Liver (tissue), 9 donors: ENCODE measurements around the gene SNX5. TPM values are rescaled to one million over a fixed set of nuclear protein-coding genes. Genes with fewer than 3 reads are reported as not detected.

Experiments
- DNase-seq: peaks from one replicate; pipeline ENCODE4 v3.0.0-alpha.2; 2017; ENCODE audit warnings: low spot score
- H3K27ac ChIP-seq, 2 donors: one replicate each; pipeline ENCODE4 v1.7.0; 2013; ENCODE audit warnings: inconsistent platforms in 2 of 2, low read length in 2 of 2, control low read depth in 1 of 2, low read depth in 1 of 2, mild to moderate bottlenecking in 1 of 2
- H3K27me3 ChIP-seq, 4 donors: one replicate each; pipeline versions ENCODE4 v1.6.1 to v1.7.0; 2013; ENCODE audit warnings: low read length in 3 of 4, inconsistent platforms in 1 of 4, mild to moderate bottlenecking in 1 of 4, moderate library complexity in 1 of 4; ENCODE audit not compliant: control insufficient read depth in 4 of 4, insufficient read depth in 4 of 4
- H3K36me3 ChIP-seq, 4 donors: one replicate each; pipeline versions ENCODE4 v1.6.1 to v1.7.0; 2013; ENCODE audit warnings: low read length in 3 of 4, mild to moderate bottlenecking in 3 of 4, low read depth in 1 of 4, moderate library complexity in 1 of 4; ENCODE audit not compliant: control insufficient read depth in 4 of 4, insufficient read depth in 3 of 4
- H3K4me1 ChIP-seq, 4 donors: one replicate each; pipeline versions ENCODE4 v1.6.1 to v1.7.0; 2013; ENCODE audit warnings: low read length in 3 of 4, mild to moderate bottlenecking in 3 of 4, moderate library complexity in 1 of 4; ENCODE audit not compliant: control insufficient read depth in 4 of 4, insufficient read depth in 4 of 4
- H3K4me3 ChIP-seq, 3 donors: one replicate each; pipeline versions ENCODE4 v1.6.1 to v1.7.0; 2013; ENCODE audit warnings: low read length in 3 of 3, control low read depth in 1 of 3, low read depth in 1 of 3, mild to moderate bottlenecking in 1 of 3
- H3K9ac ChIP-seq, 2 donors: one replicate each; pipeline ENCODE4 v1.7.0; 2013; ENCODE audit warnings: low read length in 2 of 2, mild to moderate bottlenecking in 2 of 2, moderate library complexity in 2 of 2, control low read depth in 1 of 2, low read depth in 1 of 2
- H3K9me3 ChIP-seq, 4 donors: one replicate each; pipeline versions ENCODE4 v1.6.1 to v1.7.0; 2013; ENCODE audit warnings: low read length in 3 of 4; ENCODE audit not compliant: control insufficient read depth in 4 of 4
- ATF3 ChIP-seq: IDR thresholded peaks from 2 replicates; pipeline ENCODE4 v1.6.1; 2016; ENCODE audit warnings: antibody characterized with exemption
- CTCF ChIP-seq: fragments of 150-350 bp; IDR thresholded peaks from 2 replicates; pipeline ENCODE4 v1.5.1; 2017; ENCODE audit warnings: improper control_type of control experiment, low read depth, low read length; ENCODE audit not compliant: missing input control
- EGR1 ChIP-seq, 2 donors: IDR thresholded peaks; 2 replicates each; pipeline ENCODE4 v1.6.1; 2016 to 2018; ENCODE audit warnings: antibody characterized with exemption in 2 of 2, low read depth in 2 of 2
- FOXA1 ChIP-seq: IDR thresholded peaks from 2 replicates; pipeline ENCODE4 v1.6.1; 2016; ENCODE audit warnings: antibody characterized with exemption
- FOXA2 ChIP-seq: IDR thresholded peaks from 2 replicates; pipeline ENCODE4 v1.6.1; 2016; ENCODE audit warnings: antibody characterized with exemption
- GABPA ChIP-seq, 2 donors: IDR thresholded peaks in 1 of 2; conservative IDR thresholded peaks in 1 of 2; 2 replicates each; pipeline ENCODE4 v1.6.1; 2016; ENCODE audit warnings: antibody characterized with exemption in 2 of 2, mild to moderate bottlenecking in 1 of 2, moderate library complexity in 1 of 2
- HNF4A ChIP-seq, 2 donors: conservative IDR thresholded peaks; 2 replicates each; pipeline ENCODE4 v1.6.1; 2016; ENCODE audit warnings: antibody characterized with exemption in 2 of 2, mild to moderate bottlenecking in 2 of 2
- HNF4G ChIP-seq: IDR thresholded peaks from 2 replicates; pipeline ENCODE4 v1.6.1; 2016; ENCODE audit warnings: antibody characterized with exemption
- JUND ChIP-seq, 2 donors: IDR thresholded peaks; 2 replicates each; pipeline ENCODE4 v1.6.1; 2016; ENCODE audit warnings: antibody characterized with exemption in 2 of 2
- MAX ChIP-seq: IDR thresholded peaks from 2 replicates; pipeline ENCODE4 v1.6.1; 2016; ENCODE audit warnings: antibody characterized with exemption
- NR2F2 ChIP-seq: IDR thresholded peaks from 2 replicates; pipeline ENCODE4 v1.6.1; 2016; ENCODE audit warnings: antibody characterized with exemption
- RAD21 ChIP-seq, 2 donors: IDR thresholded peaks; 2 replicates each; pipeline ENCODE4 v1.6.1; 2016; ENCODE audit warnings: antibody characterized with exemption in 2 of 2, mild to moderate bottlenecking in 2 of 2
- REST ChIP-seq: IDR thresholded peaks from 2 replicates; pipeline ENCODE4 v1.6.1; 2016; ENCODE audit warnings: antibody characterized with exemption, mild to moderate bottlenecking
- RXRA ChIP-seq, 2 donors: IDR thresholded peaks; 2 replicates each; pipeline ENCODE4 v1.6.1; 2017 to 2018; ENCODE audit warnings: antibody characterized with exemption in 2 of 2, mild to moderate bottlenecking in 1 of 2
- SP1 ChIP-seq: IDR thresholded peaks from 2 replicates; pipeline ENCODE4 v1.6.1; 2018; ENCODE audit warnings: antibody characterized with exemption, mild to moderate bottlenecking
- TAF1 ChIP-seq: conservative IDR thresholded peaks from 2 replicates; pipeline ENCODE4 v1.6.1; 2016; ENCODE audit warnings: antibody characterized with exemption, mild to moderate bottlenecking
- YY1 ChIP-seq: IDR thresholded peaks from 2 replicates; pipeline ENCODE4 v1.6.1; 2016; ENCODE audit warnings: antibody characterized with exemption, mild to moderate bottlenecking
- ZBTB33 ChIP-seq: IDR thresholded peaks from 2 replicates; pipeline ENCODE4 v1.6.1; 2016; ENCODE audit warnings: antibody characterized with exemption
- WGBS: extraction: QIAGEN DNeasy Blood & Tissue Kit; methylation state at CpG from one replicate; pipeline ENCODE4 v1.1.7; 2013; 5-methylcytosine and 5-hydroxymethylcytosine counted together
- polyA plus RNA-seq, 2 donors: library from polyadenylated mRNA; stranded (reverse) in 1 of 2; unstranded in 1 of 2; fragments of 200-250 nt in 1 of 2; fragments of >200 nt in 1 of 2; fragmentation: Nextera tagmentation in 1 of 2; extraction: Ambion mirVana in 1 of 2; gene quantifications; one replicate each; pipeline versions ENCODE4 v1.2.1 to v1.2.3, GENCODE V29; 2013 to 2015
- total RNA-seq, 2 donors: library from RNA; depleted of rRNA; stranded (reverse); fragments of >200 nt; gene quantifications; one replicate each; pipeline ENCODE4 v1.2.3, GENCODE V29; 2014
- donor health status: healthy.
- donor health status: healthy.
- donor health status: healthy.
- donor health status: healthy.
- donor health status: healthy.

The SNX5 gene
- total and polyA plus RNA-seq, 4 donors = 32.8 to 77.8 (median 46.2) TPM

- Histone ChIP-seq H3K9me3 (no peaks in the 10 kb centered on the region), H3K4me1 (peaks cover 2 to 7% (median 6%) of the 10 kb centered on the region in 4 donors), H3K4me3 (no peak overlapping the region), H3K27me3 (no peaks in the 10 kb centered on the region), H3K9ac (peak overlapping the region; percentile 55 to 66), H3K27ac (peak overlapping the region; percentile 89 to 93), H3K36me3 (no peaks in the 10 kb centered on the region)
- 37% methylated on average over 4 of the region's 4 CpGs for WGBS
- DNase-seq = no peak
- TF ChIP-seq GABPA (IDR thresholded peaks at IDR 0.05 in 1 of 2, conservative IDR thresholded peaks at IDR 0.05 in 1 of 2) (peak in 1 of 2 donors; percentile 3), FOXA2 (no peak), HNF4A (conservative IDR thresholded peaks at IDR 0.05) (no peak), ATF3 (no peak), FOXA1 (no peak), SP1 (peak; percentile 6), NR2F2 (no peak), RAD21 (IDR thresholded peaks at IDR 0.05) (no peak), HNF4G (no peak), CTCF (no peak), ZBTB33 (no peak), EGR1 (IDR thresholded peaks at IDR 0.05; ENCODE audit: low read depth in 2 of 2) (no peak), REST (no peak), JUND (IDR thresholded peaks at IDR 0.05) (no peak), YY1 (no peak), RXRA (IDR thresholded peaks at IDR 0.05) (peak in 1 of 2 donors; percentile 16), MAX (no peak), TAF1 (no peak)
These were observed 58.7 kb downstream of the SNX5 start for GRCh38 chr20:17909869-17910321.
